ENCODE measurements around the gene CCNDBP1. TPM values are rescaled to one million over a fixed set of nuclear protein-coding genes. Genes with fewer than 3 reads are reported as not detected.

CCNDBP1 gene
- total and polyA plus RNA-seq, 8 donors: 47.5 to 64.5 (median 55.9) TPM

- H3K27ac ChIP-seq: no peak overlapping the region
- no peak for ATAC-seq
- H3K36me3 ChIP-seq: no peaks in the 10 kb centered on the region
- H3K27me3 ChIP-seq: peaks cover 0 to 29% of the 10 kb centered on the region in 2 donors
- TF ChIP-seq CTCF (IDR thresholded peaks at IDR 0.05): no peak
- H3K4me3 ChIP-seq: no peak overlapping the region
- DNase-seq: no peak
- H3K9me3 ChIP-seq: no peaks in the 10 kb centered on the region
- intact Hi-C loops (cut with DNase I): no loop called here
- H3K4me1 ChIP-seq: no peaks in the 10 kb centered on the region
These were observed 23.1 kb downstream of the CCNDBP1 start for GRCh38 chr15:43208052-43209002.

GRCh38 chr15:43209059-43209824, 24.0 kb downstream of the CCNDBP1 start:
- DNase-seq (peak in 1 of 4 donors; percentile 15), ATAC-seq (no peak)
- intact Hi-C loops (cut with DNase I): no loop called here
- H3K4me3 ChIP-seq: no peak overlapping the region
- no peaks in the 10 kb centered on the region for H3K9me3 ChIP-seq
- H3K36me3 ChIP-seq: no peaks in the 10 kb centered on the region
- no peak overlapping the region for H3K27ac ChIP-seq
- H3K27me3 ChIP-seq: peaks cover 0 to 29% of the 10 kb centered on the region in 2 donors
- no peaks in the 10 kb centered on the region for H3K4me1 ChIP-seq
- no peak for TF ChIP-seq CTCF (IDR thresholded peaks at IDR 0.05)

- no peak for ATAC-seq
- TF ChIP-seq CTCF (IDR thresholded peaks at IDR 0.05): no peak
- Histone ChIP-seq H3K36me3 (no peaks in the 10 kb centered on the region), H3K27ac (no peak overlapping the region), H3K4me3 (no peak overlapping the region), H3K9me3 (no peaks in the 10 kb centered on the region), H3K4me1 (no peaks in the 10 kb centered on the region), H3K27me3 (peaks cover 0 to 29% of the 10 kb centered on the region in 2 donors)
- intact Hi-C loops (cut with DNase I): no loop called here
- DNase-seq: no peak
These were observed 25.1 kb downstream of the CCNDBP1 start for GRCh38 chr15:43210172-43210745.

- peaks cover 0 to 29% of the 10 kb centered on the region in 2 donors for H3K27me3 ChIP-seq
- H3K4me3 ChIP-seq: no peak overlapping the region
- intact Hi-C loops (cut with DNase I): no loop called here
- DNase-seq (no peak), ATAC-seq (no peak)
- no peaks in the 10 kb centered on the region for H3K9me3 ChIP-seq
- H3K27ac ChIP-seq: no peak overlapping the region
- H3K36me3 ChIP-seq: no peaks in the 10 kb centered on the region
- TF ChIP-seq CTCF (IDR thresholded peaks at IDR 0.05): no peak
- no peaks in the 10 kb centered on the region for H3K4me1 ChIP-seq
These were observed 25.6 kb downstream of the CCNDBP1 start for GRCh38 chr15:43210807-43211206.
